ENCODE results near the gene PTPRF.
"Not testable (repeated sequence)": the region's sequence is repeated elsewhere in the genome, so short reads cannot be mapped to it uniquely, and the experiment has no call there.

PTPRF gene

DNA sequence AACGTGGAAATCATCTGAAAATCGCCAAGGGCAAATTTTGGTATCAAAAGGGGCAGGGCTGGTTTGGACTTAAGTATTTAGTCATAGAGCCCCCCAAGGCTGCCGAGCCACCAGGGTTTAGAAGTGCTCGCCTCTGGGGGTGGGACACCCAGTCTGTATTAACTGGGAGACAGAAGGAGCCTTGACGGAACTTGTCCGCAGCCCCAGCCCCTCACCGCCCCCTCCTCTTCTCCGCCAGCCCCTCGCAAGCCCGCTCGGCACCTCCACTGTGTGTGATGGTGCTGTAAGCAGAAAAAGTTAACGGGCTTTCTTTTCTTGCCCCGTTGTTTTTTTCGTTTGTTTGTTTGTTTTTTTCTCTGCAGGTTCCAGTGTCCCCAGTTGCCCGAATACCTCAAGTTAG lies 81.7 kb downstream of the PTPRF start:
- DNase-seq = no peak

DNA sequence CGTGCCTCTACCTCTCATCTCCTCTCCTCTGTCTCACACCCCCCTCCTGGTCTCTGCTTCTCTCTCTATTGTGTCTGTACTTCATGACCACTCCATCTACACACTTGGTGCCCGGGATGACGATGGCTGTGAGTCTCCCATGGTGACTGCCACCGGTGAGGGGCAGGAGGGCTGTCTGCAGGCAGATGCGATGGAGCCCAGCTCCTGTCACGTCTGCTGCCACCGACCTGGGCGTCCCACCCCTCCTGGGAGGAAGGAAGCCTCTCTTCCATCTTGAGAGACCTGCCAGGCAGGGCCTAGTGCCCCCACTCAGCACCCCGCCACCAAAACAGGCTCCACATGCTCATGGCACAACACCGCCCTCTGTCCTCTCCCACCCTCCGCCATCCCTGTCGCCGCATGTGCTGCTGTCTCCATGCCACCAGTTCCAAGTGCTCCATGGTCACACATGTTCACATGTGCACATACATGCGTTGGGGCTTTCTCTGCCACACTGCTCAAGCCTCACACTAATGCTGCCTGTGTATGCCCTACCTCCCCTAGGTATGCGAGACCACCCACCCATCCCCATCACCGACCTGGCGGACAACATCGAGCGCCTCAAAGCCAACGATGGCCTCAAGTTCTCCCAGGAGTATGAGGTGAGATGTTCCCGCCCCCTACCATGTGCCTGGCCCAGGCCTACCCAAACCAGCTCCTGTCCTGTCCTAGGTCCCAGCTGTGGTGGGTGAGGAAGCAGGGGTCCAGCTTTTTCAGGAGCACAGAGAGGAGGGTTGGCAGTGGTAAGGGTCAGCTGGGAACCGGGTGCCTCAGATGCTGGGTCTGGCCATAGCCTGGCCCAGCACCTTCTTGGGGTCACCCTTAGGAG lies 82.6 kb downstream of the PTPRF start:
- DNase-seq = no peak

DNA sequence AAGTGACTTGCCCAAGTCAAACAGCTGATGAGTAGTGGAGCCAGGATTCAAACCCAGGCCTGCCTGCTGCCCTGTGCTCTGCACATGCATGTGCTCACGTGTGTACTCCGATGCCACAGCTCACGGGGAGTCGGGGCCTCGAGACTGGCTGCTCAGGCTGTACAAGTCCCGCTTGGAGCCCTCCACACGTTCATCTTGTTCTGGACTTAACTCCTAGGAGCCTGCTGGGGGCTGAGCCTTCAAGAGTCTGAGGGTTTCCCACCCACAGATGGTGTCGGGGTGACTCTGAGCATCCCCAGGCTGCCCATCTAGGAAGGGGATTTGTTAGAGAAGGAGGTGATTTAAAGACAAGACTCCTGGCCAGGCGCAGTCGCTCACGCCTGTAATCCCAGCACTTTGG lies 83.5 kb downstream of the PTPRF start:
- DNase-seq = no peak

DNA sequence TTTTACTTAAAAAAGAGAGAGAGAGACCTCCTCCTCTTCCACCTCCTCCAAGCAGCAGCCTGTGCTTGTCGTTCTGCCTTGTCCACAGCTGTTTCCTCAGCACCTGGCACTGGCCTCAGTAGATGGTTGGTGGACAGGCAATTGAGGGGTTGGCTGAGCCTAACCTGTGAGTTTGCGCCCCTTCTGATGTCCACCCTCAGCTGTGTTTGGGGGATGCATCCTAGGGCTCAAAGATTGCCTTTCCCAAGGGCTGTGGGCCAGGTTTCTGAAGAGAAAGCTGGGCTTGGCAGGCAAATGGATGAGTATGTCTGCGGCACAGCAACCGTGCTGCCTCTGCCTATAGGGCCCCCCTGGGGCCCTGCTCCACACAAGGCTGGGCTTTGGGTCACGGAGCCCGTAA lies 84.2 kb downstream of the PTPRF start:
- DNase-seq = no peak

DNA sequence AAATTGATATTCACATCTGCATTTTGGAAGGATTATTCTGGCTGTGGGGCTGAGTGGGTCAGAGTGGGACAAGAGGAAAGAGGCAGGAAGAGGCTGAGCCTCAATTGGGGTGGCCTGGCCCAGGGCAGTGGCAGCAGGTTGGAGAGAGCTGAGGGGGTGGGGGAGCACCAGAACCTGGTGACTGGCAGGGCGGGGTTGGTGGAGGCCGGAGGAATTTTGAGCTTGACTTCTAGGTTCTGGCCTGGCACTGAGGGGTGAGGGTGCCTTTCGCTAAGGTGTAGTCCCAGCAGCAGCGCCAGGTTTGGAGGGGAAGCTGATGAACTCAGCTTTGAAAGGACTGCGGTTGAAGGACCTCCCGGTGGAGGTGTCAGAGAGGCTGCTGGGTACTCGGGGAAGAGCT lies 85.7 kb downstream of the PTPRF start:
- DNase-seq = no peak

DNA sequence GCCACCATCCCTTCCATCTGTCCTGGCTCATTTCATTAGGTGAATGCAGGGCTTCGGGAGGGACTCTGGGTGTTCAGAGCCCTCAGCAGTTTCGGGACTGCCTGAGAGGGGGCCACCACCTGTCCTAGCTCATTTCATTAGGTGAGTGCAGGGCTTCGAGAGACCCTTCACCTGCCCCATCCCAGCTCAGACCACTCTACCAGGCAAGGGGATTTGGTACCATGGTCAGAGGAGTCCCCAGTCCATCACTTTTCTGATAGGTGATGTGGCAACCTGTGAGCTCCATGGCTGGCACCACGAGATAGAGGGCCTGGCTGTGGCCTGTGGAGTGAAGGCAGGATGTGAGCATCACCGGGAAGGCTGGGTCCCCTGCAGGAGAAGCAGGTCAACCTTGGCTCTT lies 86.3 kb downstream of the PTPRF start:
- no peak for DNase-seq

DNA sequence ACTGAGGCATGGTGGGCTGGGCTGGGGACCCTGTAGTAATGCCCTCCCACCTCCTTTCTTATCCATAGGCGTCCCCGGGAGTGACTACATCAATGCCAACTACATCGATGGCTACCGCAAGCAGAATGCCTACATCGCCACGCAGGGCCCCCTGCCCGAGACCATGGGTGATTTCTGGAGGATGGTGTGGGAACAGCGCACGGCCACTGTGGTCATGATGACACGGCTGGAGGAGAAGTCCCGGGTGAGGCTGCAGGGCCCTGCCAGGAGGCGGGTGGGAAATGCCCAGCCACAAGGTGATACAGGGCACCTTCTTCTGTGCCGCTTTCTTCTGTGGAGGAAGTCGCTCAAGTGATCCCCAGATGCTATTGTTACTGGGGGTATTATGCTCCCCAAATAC lies 87.0 kb downstream of the PTPRF start:
- DNase-seq = no peak

DNA sequence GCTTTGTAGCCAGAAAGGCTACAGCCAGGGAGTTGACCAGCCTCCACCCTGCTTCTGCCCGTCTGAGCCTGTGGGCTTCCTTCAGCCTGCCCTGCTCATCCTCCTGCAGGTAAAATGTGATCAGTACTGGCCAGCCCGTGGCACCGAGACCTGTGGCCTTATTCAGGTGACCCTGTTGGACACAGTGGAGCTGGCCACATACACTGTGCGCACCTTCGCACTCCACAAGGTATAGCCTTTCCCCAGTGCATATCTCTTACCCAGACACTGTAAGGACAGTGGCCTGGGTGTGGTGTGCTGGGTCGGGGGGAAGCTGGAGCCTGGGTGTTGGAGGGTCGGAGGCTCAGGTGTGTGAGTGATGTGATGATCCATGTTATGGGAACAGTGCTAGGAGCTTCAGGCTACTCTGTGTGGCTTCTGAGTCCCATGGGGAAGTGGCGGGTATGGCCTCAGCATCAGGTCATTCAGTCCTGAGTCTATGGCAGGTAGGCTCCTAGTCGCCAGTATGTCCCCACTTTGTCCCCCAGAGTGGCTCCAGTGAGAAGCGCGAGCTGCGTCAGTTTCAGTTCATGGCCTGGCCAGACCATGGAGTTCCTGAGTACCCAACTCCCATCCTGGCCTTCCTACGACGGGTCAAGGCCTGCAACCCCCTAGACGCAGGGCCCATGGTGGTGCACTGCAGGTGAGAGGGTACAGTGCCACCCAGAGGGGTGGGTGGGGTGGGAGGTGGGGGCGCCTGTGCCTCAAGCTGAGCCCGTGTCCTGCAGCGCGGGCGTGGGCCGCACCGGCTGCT lies 88.0 kb downstream of the PTPRF start:
- no peak for DNase-seq

DNA sequence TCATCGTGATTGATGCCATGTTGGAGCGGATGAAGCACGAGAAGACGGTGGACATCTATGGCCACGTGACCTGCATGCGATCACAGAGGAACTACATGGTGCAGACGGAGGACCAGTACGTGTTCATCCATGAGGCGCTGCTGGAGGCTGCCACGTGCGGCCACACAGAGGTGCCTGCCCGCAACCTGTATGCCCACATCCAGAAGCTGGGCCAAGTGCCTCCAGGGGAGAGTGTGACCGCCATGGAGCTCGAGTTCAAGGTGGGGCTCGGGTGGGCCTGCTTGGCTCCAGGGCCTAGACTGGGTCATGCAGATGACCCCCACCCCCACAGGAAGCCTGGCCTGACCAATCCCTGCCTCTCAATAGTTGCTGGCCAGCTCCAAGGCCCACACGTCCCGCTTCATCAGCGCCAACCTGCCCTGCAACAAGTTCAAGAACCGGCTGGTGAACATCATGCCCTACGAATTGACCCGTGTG lies 88.7 kb downstream of the PTPRF start:
- no peak for DNase-seq

DNA sequence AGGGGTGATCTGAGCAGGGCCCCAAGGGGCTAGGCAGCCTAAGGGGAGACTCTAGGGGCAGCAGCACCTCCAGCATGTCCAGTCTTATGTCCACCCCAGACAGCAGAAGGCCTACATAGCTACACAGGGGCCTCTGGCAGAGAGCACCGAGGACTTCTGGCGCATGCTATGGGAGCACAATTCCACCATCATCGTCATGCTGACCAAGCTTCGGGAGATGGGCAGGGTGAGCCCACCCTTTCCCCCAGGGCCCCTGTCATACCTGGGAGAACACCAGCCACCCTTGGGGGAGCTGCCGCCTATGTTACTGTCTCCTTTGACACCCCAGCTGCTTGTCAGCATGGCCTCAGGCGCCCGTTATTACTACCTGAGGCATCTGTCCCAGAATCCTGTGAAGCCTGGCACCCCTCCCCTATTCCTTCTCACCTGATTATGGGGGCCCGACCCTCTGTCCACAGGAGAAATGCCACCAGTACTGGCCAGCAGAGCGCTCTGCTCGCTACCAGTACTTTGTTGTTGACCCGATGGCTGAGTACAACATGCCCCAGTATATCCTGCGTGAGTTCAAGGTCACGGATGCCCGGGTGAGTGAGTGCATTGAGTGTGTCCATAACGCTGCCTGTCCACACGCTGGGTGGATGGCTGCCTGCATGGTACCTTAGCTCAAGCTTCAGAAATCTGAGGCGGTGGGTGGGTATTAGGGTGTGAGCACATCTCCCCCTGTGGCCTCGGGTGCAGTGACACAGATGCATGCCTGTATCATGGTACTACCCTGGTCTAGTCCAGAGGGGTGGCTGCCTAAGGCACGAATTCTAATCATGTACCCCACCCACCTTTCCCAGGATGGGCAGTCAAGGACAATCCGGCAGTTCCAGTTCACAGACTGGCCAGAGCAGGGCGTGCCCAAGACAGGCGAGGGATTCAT lies 89.6 kb downstream of the PTPRF start:
- no peak for DNase-seq

DNA sequence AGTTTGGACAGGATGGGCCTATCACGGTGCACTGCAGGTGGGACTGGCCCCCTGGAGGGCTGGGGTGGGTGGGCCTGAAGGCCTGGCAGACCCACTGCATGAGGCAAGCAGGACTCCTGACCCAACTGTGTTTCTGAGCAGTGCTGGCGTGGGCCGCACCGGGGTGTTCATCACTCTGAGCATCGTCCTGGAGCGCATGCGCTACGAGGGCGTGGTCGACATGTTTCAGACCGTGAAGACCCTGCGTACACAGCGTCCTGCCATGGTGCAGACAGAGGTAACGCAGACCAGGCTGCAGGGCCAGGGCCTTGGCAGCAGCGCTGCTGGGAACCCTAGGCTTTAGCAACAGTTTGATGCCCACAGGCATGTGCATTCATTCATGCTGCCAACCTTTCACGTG lies 90.3 kb downstream of the PTPRF start:
- DNase-seq = no peak

DNA sequence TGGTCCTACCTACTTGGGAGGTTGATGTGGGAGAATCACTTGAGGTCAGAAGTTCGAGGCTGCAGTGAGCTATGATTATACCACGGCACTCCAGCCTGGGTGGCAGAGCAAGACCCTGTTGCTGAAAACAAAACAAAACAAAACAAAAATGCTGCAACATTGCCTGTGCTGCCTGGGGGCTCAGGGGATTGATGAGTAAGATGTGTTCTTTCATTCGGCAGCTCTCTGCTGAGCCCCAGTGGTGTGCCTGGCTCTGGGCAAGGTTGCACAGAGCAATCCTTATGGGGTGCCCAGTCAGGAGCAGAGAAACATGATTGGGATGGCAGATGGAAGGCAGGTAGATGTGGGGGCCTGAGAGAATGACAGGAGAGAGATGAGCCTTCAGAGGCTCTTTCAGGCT lies 90.7 kb downstream of the PTPRF start:
- no peak for DNase-seq

DNA sequence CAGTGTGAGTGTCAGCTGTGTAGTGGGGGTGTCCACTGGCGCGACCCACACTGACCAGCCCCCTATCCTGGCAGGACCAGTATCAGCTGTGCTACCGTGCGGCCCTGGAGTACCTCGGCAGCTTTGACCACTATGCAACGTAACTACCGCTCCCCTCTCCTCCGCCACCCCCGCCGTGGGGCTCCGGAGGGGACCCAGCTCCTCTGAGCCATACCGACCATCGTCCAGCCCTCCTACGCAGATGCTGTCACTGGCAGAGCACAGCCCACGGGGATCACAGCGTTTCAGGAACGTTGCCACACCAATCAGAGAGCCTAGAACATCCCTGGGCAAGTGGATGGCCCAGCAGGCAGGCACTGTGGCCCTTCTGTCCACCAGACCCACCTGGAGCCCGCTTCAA lies 91.2 kb downstream of the PTPRF start:
- no peak for DNase-seq

DNA sequence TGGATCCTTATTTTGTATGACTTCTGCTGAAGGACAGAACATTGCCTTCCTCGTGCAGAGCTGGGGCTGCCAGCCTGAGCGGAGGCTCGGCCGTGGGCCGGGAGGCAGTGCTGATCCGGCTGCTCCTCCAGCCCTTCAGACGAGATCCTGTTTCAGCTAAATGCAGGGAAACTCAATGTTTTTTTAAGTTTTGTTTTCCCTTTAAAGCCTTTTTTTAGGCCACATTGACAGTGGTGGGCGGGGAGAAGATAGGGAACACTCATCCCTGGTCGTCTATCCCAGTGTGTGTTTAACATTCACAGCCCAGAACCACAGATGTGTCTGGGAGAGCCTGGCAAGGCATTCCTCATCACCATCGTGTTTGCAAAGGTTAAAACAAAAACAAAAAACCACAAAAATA lies 91.8 kb downstream of the PTPRF start:
- no peak for DNase-seq

DNA sequence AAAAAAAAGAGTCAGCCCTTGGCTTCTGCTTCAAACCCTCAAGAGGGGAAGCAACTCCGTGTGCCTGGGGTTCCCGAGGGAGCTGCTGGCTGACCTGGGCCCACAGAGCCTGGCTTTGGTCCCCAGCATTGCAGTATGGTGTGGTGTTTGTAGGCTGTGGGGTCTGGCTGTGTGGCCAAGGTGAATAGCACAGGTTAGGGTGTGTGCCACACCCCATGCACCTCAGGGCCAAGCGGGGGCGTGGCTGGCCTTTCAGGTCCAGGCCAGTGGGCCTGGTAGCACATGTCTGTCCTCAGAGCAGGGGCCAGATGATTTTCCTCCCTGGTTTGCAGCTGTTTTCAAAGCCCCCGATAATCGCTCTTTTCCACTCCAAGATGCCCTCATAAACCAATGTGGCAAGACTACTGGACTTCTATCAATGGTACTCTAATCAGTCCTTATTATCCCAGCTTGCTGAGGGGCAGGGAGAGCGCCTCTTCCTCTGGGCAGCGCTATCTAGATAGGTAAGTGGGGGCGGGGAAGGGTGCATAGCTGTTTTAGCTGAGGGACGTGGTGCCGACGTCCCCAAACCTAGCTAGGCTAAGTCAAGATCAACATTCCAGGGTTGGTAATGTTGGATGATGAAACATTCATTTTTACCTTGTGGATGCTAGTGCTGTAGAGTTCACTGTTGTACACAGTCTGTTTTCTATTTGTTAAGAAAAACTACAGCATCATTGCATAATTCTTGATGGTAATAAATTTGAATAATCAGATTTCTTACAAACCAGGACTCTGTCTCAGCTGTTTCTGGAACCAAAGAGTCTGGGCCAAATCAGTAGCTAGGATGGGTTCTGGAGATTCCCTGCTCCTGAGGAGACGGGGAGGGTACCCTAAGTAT lies 92.5 kb downstream of the PTPRF start:
- no peak for DNase-seq

DNA sequence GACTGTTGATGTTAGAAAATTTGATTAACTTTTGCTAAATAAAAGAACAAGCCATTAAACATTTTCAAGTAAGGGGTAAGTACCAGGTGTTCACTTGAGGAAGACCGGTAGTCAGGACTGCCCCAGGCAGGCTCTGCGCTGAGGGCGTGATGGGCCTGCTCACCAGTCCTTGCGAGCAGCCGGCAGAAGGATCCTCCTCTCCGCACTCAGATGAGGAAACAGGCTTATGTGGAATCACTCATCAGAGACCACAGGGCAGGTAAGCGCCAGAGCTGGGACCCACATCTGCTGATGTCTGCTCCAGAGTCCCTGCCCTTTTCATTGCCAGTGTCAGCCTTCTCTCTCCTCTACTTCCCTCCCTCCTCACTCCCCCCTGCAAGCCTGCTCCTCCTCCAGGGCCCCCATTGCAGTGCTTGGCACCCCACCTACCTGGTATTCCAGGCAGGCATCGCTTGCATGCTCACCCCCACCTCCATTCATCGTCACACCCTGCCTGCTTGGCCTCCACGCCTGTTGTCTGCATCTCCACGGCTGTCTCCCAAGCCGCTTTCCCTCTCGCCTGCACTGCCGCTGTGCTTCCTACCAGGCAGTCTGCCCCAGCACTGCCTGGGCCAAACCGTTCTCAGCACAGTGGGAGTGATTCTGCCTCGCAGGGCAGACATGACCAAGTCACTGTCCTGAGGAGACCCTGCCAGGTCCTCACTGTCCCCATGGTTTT lies 94.5 kb downstream of the PTPRF start:
- no peak for DNase-seq

DNA sequence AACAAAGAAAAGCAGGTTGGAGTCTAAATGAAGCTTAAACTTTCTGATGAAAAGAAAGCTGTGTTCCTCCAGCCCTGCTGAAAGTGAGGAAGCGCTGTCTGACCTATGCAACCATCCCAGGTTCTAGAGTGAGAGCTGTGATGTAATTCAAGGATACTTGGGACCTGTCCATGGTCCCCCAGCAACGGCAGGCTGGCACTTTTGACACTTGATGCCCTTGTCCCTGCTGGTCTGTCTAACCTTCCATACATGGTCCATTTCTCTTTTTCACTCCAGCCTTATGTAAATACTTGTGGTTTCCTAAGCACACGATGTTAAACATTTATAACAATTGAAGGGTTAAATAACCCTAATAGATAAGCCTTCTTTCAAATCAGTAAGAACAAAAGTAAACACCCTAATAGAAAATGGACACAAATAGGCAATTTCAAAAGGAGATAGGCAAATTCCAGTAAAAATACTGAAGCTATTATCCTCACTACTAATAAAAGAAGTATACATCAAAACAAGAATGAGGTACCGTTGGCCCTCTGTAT lies 101.5 kb downstream of the PTPRF start:
- no peak for DNase-seq

DNA sequence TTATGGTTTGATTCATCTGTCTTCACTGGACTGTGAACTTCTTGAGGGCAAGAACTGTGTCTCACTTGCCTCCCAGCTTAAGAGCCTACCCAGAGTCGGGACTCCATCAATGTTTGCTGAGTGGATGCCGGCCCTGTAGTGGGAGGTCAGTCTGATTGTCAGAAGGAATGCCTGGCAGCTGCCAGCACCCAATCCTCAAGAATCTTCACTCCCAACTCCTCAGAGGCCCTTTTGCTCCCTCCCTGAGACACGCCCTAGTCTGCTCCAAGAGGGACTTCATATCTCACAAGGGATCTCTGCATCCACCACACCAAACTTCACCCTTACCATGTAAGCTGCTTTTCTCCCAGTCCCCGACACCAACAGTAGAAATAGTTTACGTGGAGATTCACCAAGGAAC lies 104.0 kb downstream of the PTPRF start:
- DNase-seq = no peak

DNA sequence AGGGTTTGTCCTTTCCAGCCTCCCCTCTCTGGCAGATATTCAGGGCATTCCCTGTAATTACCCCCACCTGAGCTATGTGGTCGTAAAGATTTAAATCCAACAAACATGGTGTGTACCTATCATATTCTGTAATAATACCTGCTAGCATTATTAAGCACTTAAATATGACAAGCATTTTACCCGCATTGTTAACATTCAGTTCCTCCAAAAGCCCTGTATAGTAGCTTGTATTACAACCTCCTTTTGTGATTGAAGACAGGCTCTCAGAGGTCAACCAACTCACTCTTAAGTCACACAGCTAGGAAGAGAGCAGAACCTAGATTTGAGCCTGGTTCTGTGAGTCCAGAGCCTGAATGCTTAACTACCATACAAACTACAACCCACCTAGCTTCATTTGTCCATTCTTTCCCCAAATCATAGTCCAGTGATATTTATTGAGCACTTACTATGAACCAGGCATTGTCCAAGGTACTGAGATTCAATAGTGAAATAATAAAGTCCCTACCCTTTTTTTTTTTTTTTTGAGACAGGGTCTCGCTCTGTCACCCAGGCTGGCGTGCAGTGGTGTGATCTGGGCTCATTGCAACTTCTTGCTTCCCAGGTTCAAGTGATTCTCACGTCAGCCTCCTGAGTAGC lies 105.4 kb downstream of the PTPRF start:
- DNase-seq = no peak

DNA sequence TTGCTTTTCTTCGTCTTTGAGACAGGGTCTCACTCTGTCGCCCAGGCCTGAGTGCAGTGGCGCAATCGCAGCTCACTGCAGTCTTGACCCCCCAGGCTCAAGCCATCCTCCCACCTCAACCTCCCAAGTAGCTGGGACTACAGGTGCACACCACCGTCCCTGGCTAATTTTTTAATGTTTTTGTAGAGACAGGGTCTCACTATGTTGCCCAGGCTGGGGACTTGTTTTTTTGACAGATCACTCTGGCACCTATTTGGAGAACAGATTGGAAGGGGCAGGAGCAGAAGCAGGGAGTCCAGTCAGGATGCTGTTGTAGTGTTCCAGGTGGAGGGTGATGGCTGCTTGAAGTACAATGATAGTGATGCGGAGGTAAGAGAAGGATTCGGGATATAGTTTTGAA lies 106.6 kb downstream of the PTPRF start:
- no peak for DNase-seq

DNA sequence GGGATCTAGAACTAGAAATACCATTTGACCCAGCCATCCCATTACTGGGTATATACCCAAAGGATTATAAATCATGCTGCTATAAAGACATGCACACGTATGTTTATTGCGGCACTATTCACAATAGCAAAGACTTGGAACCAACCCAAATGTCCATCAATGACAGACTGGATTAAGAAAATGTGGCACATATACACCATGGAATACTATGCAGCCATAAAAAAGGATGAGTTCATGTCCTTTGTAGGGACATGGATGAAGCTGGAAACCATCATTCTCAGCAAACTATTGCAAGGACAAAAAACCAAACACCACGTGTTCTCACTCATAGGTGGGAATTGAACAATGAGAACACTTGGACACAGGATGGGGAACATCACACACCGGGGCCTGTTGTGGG lies 107.7 kb downstream of the PTPRF start:
- DNase-seq = not testable (repeated sequence)
